Endothelial cell of umbilical vein (primary cell): Measurements from ENCODE around the gene PITPNM2. TPM values are rescaled to one million over a fixed set of nuclear protein-coding genes. Genes with fewer than 3 reads are reported as not detected.
A peak's percentile ranks its signal among the peaks of the same experiment; 100 is the strongest.

Experiments
- BruUV-seq: library from RNA; stranded (reverse); fragments of 400-500 nt; replicated peaks from 2 replicates; lab custom pipeline; 2021; lab: Mats Ljungman, UMichigan
- CTCF ChIA-PET: fragments of 300-600, 350-600 bp; sonication (Branson Sonifier 250); formaldehyde crosslinking; loops from one replicate; lab custom pipeline; 2021; ENCODE audit warnings: antibody characterized with exemption, inconsistent platforms; lab: Charles Lee
- POLR2A ChIA-PET: fragments of 300-600, 350-600 bp; sonication (Branson Sonifier 250); formaldehyde crosslinking; loops from one replicate; lab custom pipeline; 2021; ENCODE audit warnings: antibody characterized with exemption, inconsistent platforms; lab: Charles Lee
- DNase-seq: peaks from one replicate; pipeline ENCODE4 v3.0.0-alpha.2; 2011; ENCODE audit warnings: low read depth, low spot score
- FAIRE-seq: peaks from 2 replicates; lab custom pipeline; 2011; peaks lifted over from hg19 to GRCh38; lab: Jason Lieb, UNC
- H2AFZ ChIP-seq: 2 replicates; pipeline ENCODE4 v1.6.0; 2012; ENCODE audit warnings: low read depth, low read length, control low read depth, inconsistent platforms
- H3K27ac ChIP-seq: 2 replicates; pipeline ENCODE4 v1.5.1; 2011; ENCODE audit warnings: low read depth, mild to moderate bottlenecking, control low read depth, low read length, moderate library complexity; ENCODE audit not compliant: insufficient read depth
- H3K27me3 ChIP-seq, 2 experiments: 2 replicates each; pipeline versions ENCODE4 v1.6.0 to v1.6.1; 2011; ENCODE audit warnings: low read length in 2 of 2, mixed read lengths in 1 of 2; ENCODE audit not compliant: control insufficient read depth in 2 of 2, insufficient read depth in 2 of 2
- H3K36me3 ChIP-seq, 2 experiments: 2 replicates in 1 of 2; 3 replicates in 1 of 2; pipeline ENCODE4 v1.5.1; 2011; ENCODE audit warnings: low read length in 2 of 2, mild to moderate bottlenecking in 1 of 2, moderate library complexity in 1 of 2; ENCODE audit not compliant: control insufficient read depth in 2 of 2, insufficient read depth in 2 of 2; ENCODE audit errors: extremely low read depth in 1 of 2
- H3K4me1 ChIP-seq: 3 replicates; pipeline ENCODE4 v1.5.1; 2011; ENCODE audit warnings: mild to moderate bottlenecking, low read length; ENCODE audit not compliant: control insufficient read depth, insufficient read depth; ENCODE audit errors: extremely low read depth
- H3K4me2 ChIP-seq: 2 replicates; pipeline ENCODE4 v1.6.1; 2011; ENCODE audit warnings: low read length, control low read depth, mixed read lengths; ENCODE audit not compliant: insufficient read depth
- H3K4me3 ChIP-seq, 3 experiments: fragments of 200-600 bp in 1 of 3; sonication (generic), shearing (Covaris generic) in 1 of 3; replicated peaks in 1 of 3; 2 replicates each; pipeline ENCODE4 v1.5.1; 2011 to 2016; ENCODE audit warnings: control low read depth in 3 of 3, low read length in 3 of 3, mild to moderate bottlenecking in 2 of 3, inconsistent platforms in 1 of 3, low read depth in 1 of 3, moderate library complexity in 1 of 3; ENCODE audit not compliant: insufficient read depth in 1 of 3
- H3K79me2 ChIP-seq: 2 replicates; pipeline ENCODE4 v1.6.0; 2012; ENCODE audit warnings: low read length, inconsistent platforms; ENCODE audit not compliant: control insufficient read depth, insufficient read depth
- H3K9ac ChIP-seq: replicated peaks from 2 replicates; pipeline ENCODE3; 2011; ENCODE audit warnings: low read length, control low read depth; ENCODE audit not compliant: insufficient read depth; ENCODE audit errors: extremely low read depth
- H3K9me1 ChIP-seq: replicated peaks from 3 replicates; pipeline ENCODE4 v1.6.0; 2011; ENCODE audit warnings: mild to moderate bottlenecking, low read length; ENCODE audit not compliant: control insufficient read depth, insufficient read depth; ENCODE audit errors: extremely low read depth
- H3K9me3 ChIP-seq: replicated peaks from 2 replicates; pipeline ENCODE4 v1.5.1; 2012; ENCODE audit warnings: low read length, inconsistent platforms; ENCODE audit not compliant: control insufficient read depth, insufficient read depth
- H4K20me1 ChIP-seq: replicated peaks from 2 replicates; pipeline ENCODE3; 2011; ENCODE audit warnings: mild to moderate bottlenecking, low read length; ENCODE audit not compliant: control insufficient read depth, insufficient read depth; ENCODE audit errors: extremely low read depth
- EZH2 ChIP-seq: IDR thresholded peaks from 2 replicates; pipeline ENCODE4 v1.6.1; 2012; ENCODE audit warnings: borderline replicate concordance, low read depth, mild to moderate bottlenecking, moderate library complexity, low read length, inconsistent platforms; ENCODE audit not compliant: severe bottlenecking
- FOS ChIP-seq: IDR thresholded peaks from 2 replicates; pipeline ENCODE4 v1.6.1; 2011; ENCODE audit warnings: mild to moderate bottlenecking, low read length, moderate library complexity, borderline replicate concordance; ENCODE audit not compliant: insufficient read depth
- GATA2 ChIP-seq: IDR thresholded peaks from 2 replicates; pipeline ENCODE4 v1.7.0; 2011; ENCODE audit warnings: low read depth, mild to moderate bottlenecking, moderate library complexity, mixed read lengths, low read length; ENCODE audit not compliant: insufficient read length, insufficient read depth
- JUN ChIP-seq: IDR thresholded peaks from 2 replicates; pipeline ENCODE4 v1.6.1; 2011; ENCODE audit warnings: borderline replicate concordance, low read depth; ENCODE audit not compliant: insufficient read length, insufficient read depth
- MYC ChIP-seq: IDR thresholded peaks from one replicate; pipeline ENCODE4 v1.6.1; 2011; ENCODE audit warnings: mild to moderate bottlenecking, low read depth, low read length
- POLR2A ChIP-seq: IDR thresholded peaks from 2 replicates; pipeline ENCODE4 v1.6.1; 2012; ENCODE audit warnings: low read depth, mild to moderate bottlenecking, control low read depth, low read length
- POLR2AphosphoS5 ChIP-seq: IDR thresholded peaks from 2 replicates; pipeline ENCODE4 v1.6.1; 2012; ENCODE audit warnings: low read depth, mild to moderate bottlenecking, control low read depth, low read length, moderate library complexity; ENCODE audit not compliant: insufficient read depth
- dilution Hi-C: fragments of 300-500 bp; cut with MboI; formaldehyde crosslinking; loops from one replicate; pipeline ENCODE4 v1.15.0; 2019; ENCODE audit warnings: low sequenced_read_pairs; ENCODE audit not compliant: extremely low pct_ligation_motif_present
- intact Hi-C: fragments of 100-400 bp; cut with micrococcal nuclease; formaldehyde crosslinking; loops from one replicate; pipeline ENCODE4 v1.10.0; 2022
- polyA plus RNA-seq, 4 experiments: library from polyadenylated mRNA; depleted of rRNA in 3 of 4; stranded (reverse) in 3 of 4; unstranded in 1 of 4; fragments of >200 nt; gene quantifications; 2 replicates each; pipeline versions ENCODE4 v1.2.1 to v1.2.3, GENCODE V29; 2011 to 2012; ENCODE audit warnings: missing spikeins in 1 of 4
- total RNA-seq: library from RNA; stranded (reverse); gene quantifications from 2 replicates; pipeline ENCODE4 v1.2.3, GENCODE V29; 2021
- TF ChIP-seq, protein P1 (sequence below): IDR thresholded peaks from 2 replicates; pipeline ENCODE4 v1.6.1; 2011; ENCODE audit not compliant: insufficient read depth, insufficient read length
- TF ChIP-seq, protein P2 (sequence below), 2 donors: IDR thresholded peaks; 1 replicate in 1 of 2; 2 replicates in 1 of 2; pipeline ENCODE4 v1.5.1; 2011; ENCODE audit warnings: low read length in 2 of 2, mild to moderate bottlenecking in 2 of 2, moderate library complexity in 2 of 2, control low read depth in 1 of 2, inconsistent platforms in 1 of 2, low read depth in 1 of 2; ENCODE audit not compliant: insufficient read depth in 1 of 2; ENCODE audit errors: extremely low read depth in 1 of 2

The PITPNM2 gene
- total and polyA plus RNA-seq, 2 donors (not counting 3 experiments of a cell fraction or from before 2014, with no cell fraction given), result 4.2 to 15.9 TPM

DNA sequence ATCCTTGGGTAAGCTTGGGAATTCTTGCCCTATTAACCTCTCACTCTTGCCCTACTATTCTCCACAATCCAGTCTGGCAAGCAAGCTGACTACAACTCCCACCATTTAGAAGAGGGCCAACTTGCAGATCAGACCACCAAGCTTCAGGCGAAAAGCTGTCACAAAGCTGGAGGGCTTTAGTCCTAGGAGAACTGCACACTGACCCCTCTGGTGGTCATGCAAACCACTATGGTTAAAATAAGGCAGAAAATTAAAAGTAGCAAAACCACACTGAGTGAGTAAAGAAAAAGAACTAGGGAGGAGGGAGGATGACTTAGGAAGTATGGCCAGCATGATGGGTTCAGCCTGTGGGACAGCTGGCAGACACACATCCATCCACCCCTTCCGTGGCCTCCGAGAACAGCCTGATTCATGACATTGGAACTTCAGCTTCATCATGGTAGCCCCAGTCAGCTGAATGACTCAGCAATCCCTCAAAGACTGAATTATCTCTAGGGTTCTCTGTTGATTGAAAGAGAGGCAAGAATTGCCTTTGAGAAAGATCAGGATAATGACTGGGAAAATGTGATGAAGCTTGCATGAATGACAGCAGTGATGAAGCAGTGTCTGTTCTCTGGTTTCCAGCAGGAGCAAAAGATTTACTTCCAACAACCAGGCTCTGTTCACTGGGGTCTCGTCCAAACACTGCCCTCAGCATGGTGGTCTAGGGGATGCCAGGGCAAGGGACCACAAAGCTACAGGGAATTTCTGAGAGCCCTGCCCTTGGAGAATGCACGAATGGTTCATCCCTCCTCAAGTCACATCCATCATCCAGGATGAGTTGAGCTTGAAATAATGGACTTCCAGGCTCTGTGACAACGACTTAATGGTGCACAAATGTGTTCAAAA is 24.4 kb downstream of the PITPNM2 start:
- FAIRE-seq, result peak; percentile 98

More for the DNA sequence above, 24.4 kb downstream of the PITPNM2 start:
- dilution Hi-C loops (no loop called here), intact Hi-C loops (no loop called here)
- peaks cover 13% of the 10 kb centered on the region for H3K4me1 ChIP-seq
- ChIA-PET POLR2A (interaction anchor here (0.9 to 1.1 kb wide), 2 partner anchors 12 to 106 kb away, joined by 3 to 4 read pairs; no protein-coding TSS in a partner anchor), CTCF (interaction anchor here (0.8 to 2.4 kb wide), 9 partner anchors 11 to 83 kb away, joined by 3 to 21 read pairs (median 5); partner anchors contain the start of gene PITPNM2)
- H3K36me3 ChIP-seq, result no peaks in the 10 kb centered on the region
- no peaks in the 10 kb centered on the region for H3K9me3 ChIP-seq
- H3K27ac ChIP-seq, result peak overlapping the region; percentile 64
- peaks cover 2% of the 10 kb centered on the region for H3K79me2 ChIP-seq
- peak; percentile 75 for DNase-seq
- no TSS peak for BruUV-seq
- no peak overlapping the region for H3K9ac ChIP-seq
- H4K20me1 ChIP-seq, result no peaks in the 10 kb centered on the region
- no peaks in the 10 kb centered on the region for H3K9me1 ChIP-seq
- no peaks in the 10 kb centered on the region for H3K27me3 ChIP-seq
- H2AFZ ChIP-seq, result peak overlapping the region; percentile 2
- H3K4me3 ChIP-seq, result no peak overlapping the region
- peak overlapping the region; percentile 21 for H3K4me2 ChIP-seq
- TF ChIP-seq FOS, result peak; percentile 95
- no peak for TF ChIP-seq GATA2
- TF ChIP-seq, protein P1, sequence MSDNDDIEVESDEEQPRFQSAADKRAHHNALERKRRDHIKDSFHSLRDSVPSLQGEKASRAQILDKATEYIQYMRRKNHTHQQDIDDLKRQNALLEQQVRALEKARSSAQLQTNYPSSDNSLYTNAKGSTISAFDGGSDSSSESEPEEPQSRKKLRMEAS, result no peak
- no peak for TF ChIP-seq MYC
- peak; percentile 59 for TF ChIP-seq JUN
- TF ChIP-seq EZH2, result no peak
- no peak for TF ChIP-seq POLR2A
- TF ChIP-seq, protein P2, sequence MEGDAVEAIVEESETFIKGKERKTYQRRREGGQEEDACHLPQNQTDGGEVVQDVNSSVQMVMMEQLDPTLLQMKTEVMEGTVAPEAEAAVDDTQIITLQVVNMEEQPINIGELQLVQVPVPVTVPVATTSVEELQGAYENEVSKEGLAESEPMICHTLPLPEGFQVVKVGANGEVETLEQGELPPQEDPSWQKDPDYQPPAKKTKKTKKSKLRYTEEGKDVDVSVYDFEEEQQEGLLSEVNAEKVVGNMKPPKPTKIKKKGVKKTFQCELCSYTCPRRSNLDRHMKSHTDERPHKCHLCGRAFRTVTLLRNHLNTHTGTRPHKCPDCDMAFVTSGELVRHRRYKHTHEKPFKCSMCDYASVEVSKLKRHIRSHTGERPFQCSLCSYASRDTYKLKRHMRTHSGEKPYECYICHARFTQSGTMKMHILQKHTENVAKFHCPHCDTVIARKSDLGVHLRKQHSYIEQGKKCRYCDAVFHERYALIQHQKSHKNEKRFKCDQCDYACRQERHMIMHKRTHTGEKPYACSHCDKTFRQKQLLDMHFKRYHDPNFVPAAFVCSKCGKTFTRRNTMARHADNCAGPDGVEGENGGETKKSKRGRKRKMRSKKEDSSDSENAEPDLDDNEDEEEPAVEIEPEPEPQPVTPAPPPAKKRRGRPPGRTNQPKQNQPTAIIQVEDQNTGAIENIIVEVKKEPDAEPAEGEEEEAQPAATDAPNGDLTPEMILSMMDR (IDR thresholded peaks at IDR 0.05; ENCODE audit: extremely low read depth in 1 of 2, insufficient read depth in 1 of 2, low read depth in 1 of 2, low read length in 2 of 2), result peak in 1 of 2 donors; percentile 21
- TF ChIP-seq POLR2AphosphoS5, result peak; percentile 86
